Gastrocnemius medialis (tissue), 4 donors: ENCODE measurements around the gene C19orf44.

Experiments used
- CTCF ChIP-seq, 5 experiments: fragments of 450-650 bp in 3 of 5; fragments of 200-600 bp in 2 of 5; sonication (generic) in 2 of 5; IDR thresholded peaks in 4 of 5; conservative IDR thresholded peaks in 1 of 5; 1 replicate in 4 of 5; 2 replicates in 1 of 5; pipeline ENCODE4 v1.5.1; 2016 to 2019; ENCODE audit warnings: antibody characterized with exemption in 5 of 5, mild to moderate bottlenecking in 3 of 5, moderate library complexity in 3 of 5
- POLR2A ChIP-seq, 2 donors: fragments of 450-650 bp; IDR thresholded peaks; one replicate each; pipeline ENCODE4 v1.6.1; 2017; ENCODE audit warnings: antibody characterized with exemption in 2 of 2, mild to moderate bottlenecking in 2 of 2, moderate library complexity in 2 of 2

GRCh38 chr19:16463341-16463990 lies 32.7 kb upstream of the C19orf44 start:
- no peak for TF ChIP-seq POLR2A (IDR thresholded peaks at IDR 0.05)
- no peak for TF ChIP-seq CTCF (IDR thresholded peaks at IDR 0.05 in 4 of 5, conservative IDR thresholded peaks at IDR 0.05 in 1 of 5)
